K562 (cell line): ENCODE measurements around the gene SP100. TPM values are rescaled to one million over a fixed set of nuclear protein-coding genes. Genes with fewer than 3 reads are reported as not detected.

Experiments used
- ATAC-seq: fragments of 200-7000 bp; cut with Tn5 transposase; 3 replicates; pipeline ENCODE4 v1.9.1; 2020; ENCODE audit warnings: moderate library complexity
- BruUV-seq: library from RNA; stranded (reverse); fragments of 400-500 nt; replicated peaks from 2 replicates; lab custom pipeline; 2021; lab: Mats Ljungman, UMichigan
- CTCF ChIA-PET: fragments of 300-600 bp; formaldehyde crosslinking; extraction: SDS; loops from one replicate; lab custom pipeline; 2021; ENCODE audit warnings: low intra/inter-chr PET ratio; lab: Yijun Ruan, JAX
- POLR2A ChIA-PET: fragments of 300-600, 350-650 bp; sonication (Branson Sonifier 250); formaldehyde crosslinking; extraction: SDS; loops from one replicate; lab custom pipeline; 2021; ENCODE audit warnings: antibody characterized with exemption, inconsistent platforms; lab: Yijun Ruan, JAX
- DNase-seq, 4 experiments: peaks; one replicate each; pipeline versions ENCODE4 v3.0.0 to v3.0.0-alpha.2; 2011 to 2018; ENCODE audit warnings: low spot score in 3 of 4, mixed read lengths in 3 of 4; ENCODE audit errors: extremely low read depth in 1 of 4
- FAIRE-seq: peaks from 2 replicates; lab custom pipeline; 2011; peaks lifted over from hg19 to GRCh38; lab: Jason Lieb, UNC
- H2AFZ ChIP-seq: 2 replicates; pipeline ENCODE4 v1.6.0; 2011; ENCODE audit warnings: low read depth, low read length, control low read depth, inconsistent platforms
- H3K27ac ChIP-seq: fragments of 200-600 bp; 3 replicates; pipeline ENCODE4 v1.8.0; 2011; ENCODE audit warnings: low read depth, mild to moderate bottlenecking, control low read depth, inconsistent platforms, low read length, moderate library complexity, mixed read lengths; ENCODE audit errors: extremely low read depth
- H3K27me3 ChIP-seq, 2 experiments: fragments of 300-600 bp in 1 of 2; 2 replicates in 1 of 2; 3 replicates in 1 of 2; pipeline versions ENCODE4 v1.6.0 to v1.8.0; 2011; ENCODE audit warnings: inconsistent platforms in 2 of 2, low read length in 2 of 2, mild to moderate bottlenecking in 1 of 2, mixed read lengths in 1 of 2, moderate library complexity in 1 of 2; ENCODE audit not compliant: control insufficient read depth in 2 of 2, insufficient read depth in 2 of 2
- H3K36me3 ChIP-seq: fragments of 300-600 bp; 3 replicates; pipeline ENCODE4 v1.8.0; 2011; ENCODE audit warnings: mild to moderate bottlenecking, low read length, inconsistent platforms; ENCODE audit not compliant: control insufficient read depth, insufficient read depth
- H3K4me1 ChIP-seq, 2 experiments: fragments of 200-600 bp in 1 of 2; replicated peaks in 1 of 2; 2 replicates in 1 of 2; 3 replicates in 1 of 2; pipeline versions ENCODE4 v1.5.1 to v1.8.0; 2011; ENCODE audit warnings: inconsistent platforms in 2 of 2, low read length in 2 of 2, mild to moderate bottlenecking in 1 of 2, mixed read lengths in 1 of 2, moderate library complexity in 1 of 2; ENCODE audit not compliant: control insufficient read depth in 2 of 2, insufficient read depth in 2 of 2
- H3K4me2 ChIP-seq: 2 replicates; pipeline ENCODE4 v1.6.1; 2011; ENCODE audit warnings: low read length, control low read depth, inconsistent platforms, mixed read lengths; ENCODE audit not compliant: insufficient read depth
- H3K4me3 ChIP-seq: fragments of 200-600 bp; sonication (generic), shearing (Covaris generic); 2 replicates; pipeline ENCODE4 v1.5.1; 2016; ENCODE audit warnings: control low read depth, inconsistent platforms
- H3K79me2 ChIP-seq: fragments of 200-600 bp; 3 replicates; pipeline ENCODE4 v1.8.0; 2011; ENCODE audit warnings: low read length, inconsistent platforms; ENCODE audit not compliant: control insufficient read depth, insufficient read depth
- H3K9ac ChIP-seq, 2 experiments: 2 replicates each; pipeline versions ENCODE4 v1.6.0 to v1.6.1; 2011; ENCODE audit warnings: low read depth in 2 of 2, low read length in 2 of 2, control low read depth in 1 of 2, inconsistent platforms in 1 of 2, mild to moderate bottlenecking in 1 of 2, mixed read lengths in 1 of 2; ENCODE audit not compliant: insufficient read depth in 1 of 2
- H3K9me1 ChIP-seq: one replicate; pipeline ENCODE4 v1.6.0; 2011; ENCODE audit warnings: inconsistent platforms, mild to moderate bottlenecking, low read length, moderate library complexity; ENCODE audit not compliant: control insufficient read depth, insufficient read depth
- H3K9me3 ChIP-seq: replicated peaks from 2 replicates; pipeline ENCODE4 v1.5.1; 2011; ENCODE audit warnings: low read depth, low read length, inconsistent platforms; ENCODE audit not compliant: control insufficient read depth, insufficient read depth
- H4K20me1 ChIP-seq: replicated peaks from 2 replicates; pipeline ENCODE4 v1.6.1; 2011; ENCODE audit warnings: low read length, inconsistent platforms, mixed read lengths; ENCODE audit not compliant: control insufficient read depth, insufficient read depth
- CREB1 ChIP-seq, 2 experiments: sonication (generic) in 1 of 2; formaldehyde crosslinking in 1 of 2; IDR thresholded peaks; 2 replicates each; pipeline versions ENCODE4 v1.6.1 to v1.8.0; 2012 to 2022; ENCODE audit warnings: inconsistent platforms in 1 of 2, mild to moderate bottlenecking in 1 of 2, missing genetic modification reagents in 1 of 2, moderate library complexity in 1 of 2
- ELF1 ChIP-seq: fragments of 200-800 bp; sonication (Bioruptor generic); IDR thresholded peaks from 2 replicates; pipeline ENCODE4 v1.6.1; 2016; ENCODE audit warnings: missing genetic modification characterization, missing compliant biosample characterization
- ELF4 ChIP-seq: fragments of 450-650 bp; formaldehyde crosslinking; IDR thresholded peaks from 2 replicates; pipeline ENCODE4 v1.4.0; 2022; ENCODE audit warnings: missing genetic modification characterization
- FOS ChIP-seq: IDR thresholded peaks from 3 replicates; pipeline ENCODE4 v1.6.1; 2011; ENCODE audit not compliant: insufficient read length; ENCODE audit errors: extremely low read depth
- HNRNPL ChIP-seq: fragments of 200-400 bp; formaldehyde crosslinking; IDR thresholded peaks from 2 replicates; pipeline ENCODE4 v1.6.1; 2017; ENCODE audit warnings: low read depth, mild to moderate bottlenecking, low read length
- KLF16 ChIP-seq: IDR thresholded peaks from 2 replicates; pipeline ENCODE4 v1.6.1; 2016; ENCODE audit warnings: antibody characterized with exemption
- MEIS2 ChIP-seq: fragments of 450-650 bp; IDR thresholded peaks from 2 replicates; pipeline ENCODE4 v1.6.1; 2014; ENCODE audit warnings: mild to moderate bottlenecking; ENCODE audit not compliant: partially characterized antibody
- NFRKB ChIP-seq: fragments of 450-650 bp; IDR thresholded peaks from 2 replicates; pipeline ENCODE4 v1.6.1; 2016; ENCODE audit warnings: low read depth
- POU5F1 ChIP-seq: fragments of 150-350 bp; IDR thresholded peaks from 2 replicates; pipeline ENCODE4 v1.6.1; 2014; ENCODE audit warnings: borderline replicate concordance, low read length, low read depth, mild to moderate bottlenecking; ENCODE audit not compliant: partially characterized antibody
- RBM34 ChIP-seq: fragments of 200-400 bp; formaldehyde crosslinking; IDR thresholded peaks from 2 replicates; pipeline ENCODE4 v1.6.1; 2018; ENCODE audit warnings: low read length, borderline replicate concordance; ENCODE audit not compliant: insufficient read depth
- SLC30A9 ChIP-seq: fragments of 250-450 bp; sonication (Bioruptor Pico); IDR thresholded peaks from 2 replicates; pipeline ENCODE4 v1.8.0; 2022; ENCODE audit warnings: mild to moderate bottlenecking, moderate library complexity
- SMARCA4 ChIP-seq: fragments of 450-650 bp; IDR thresholded peaks from 2 replicates; pipeline ENCODE4 v1.6.1; 2016
- YY1 ChIP-seq, 3 experiments: IDR thresholded peaks; 2 replicates each; pipeline ENCODE4 v1.6.1; 2011; ENCODE audit warnings: low read length in 2 of 3, mild to moderate bottlenecking in 2 of 3, moderate library complexity in 2 of 3, borderline replicate concordance in 1 of 3, control low read depth in 1 of 3, low read depth in 1 of 3; ENCODE audit not compliant: insufficient read depth in 3 of 3, insufficient replicate concordance in 2 of 3, control insufficient read depth in 1 of 3, insufficient read length in 1 of 3; ENCODE audit errors: extremely low read depth in 1 of 3
- ZFP36 ChIP-seq: fragments of 150-350 bp; IDR thresholded peaks from 2 replicates; pipeline ENCODE4 v1.6.1; 2018; ENCODE audit warnings: low read length, low read depth; ENCODE audit not compliant: partially characterized antibody
- ZNF717 ChIP-seq: fragments of 250-450 bp; sonication (Bioruptor Pico); IDR thresholded peaks from 2 replicates; pipeline ENCODE4 v1.5.0; 2021
- ZNF778 ChIP-seq: fragments of 450-650 bp; formaldehyde crosslinking; IDR thresholded peaks from 2 replicates; pipeline ENCODE4 v1.4.0; 2020; ENCODE audit warnings: mild to moderate bottlenecking, moderate library complexity
- WGBS: fragments of 100-300 bp; shearing (Covaris generic); methylation state at CpG from one replicate; pipeline ENCODE4 v1.1.6; 2016; ENCODE audit warnings: low coverage, mixed read lengths; ENCODE audit not compliant: insufficient coverage; ENCODE audit errors: missing lambda C conversion rate; 5-methylcytosine and 5-hydroxymethylcytosine counted together
- in situ Hi-C: fragments of 300-500 bp; cut with MboI; formaldehyde crosslinking; loops from 4 replicates; pipeline ENCODE4 v1.15.0; 2018; ENCODE audit warnings: inconsistent platforms, mixed read lengths
- intact Hi-C: fragments of 100-400 bp; cut with micrococcal nuclease; formaldehyde crosslinking; loops from 2 replicates; pipeline ENCODE4 v1.14.2; 2022
- polyA plus RNA-seq, 8 experiments: library from polyadenylated mRNA; depleted of rRNA in 4 of 8; stranded (reverse) in 5 of 8; unstranded in 3 of 8; fragments of >200 nt; fragmentation: Nextera tagmentation in 2 of 8; fragmentation: Illumina TruSeq in 1 of 8; extraction: Ambion mirVana in 2 of 8; extraction: Trizol in 1 of 8; gene quantifications; 2 replicates each; pipeline versions ENCODE4 v1.2.1 to v1.2.3, GENCODE V29; 2011 to 2014; ENCODE audit warnings: inconsistent platforms in 1 of 8, missing spikeins in 1 of 8
- total RNA-seq, 7 experiments: library from RNA; depleted of rRNA in 6 of 7; stranded (reverse); fragments of >200 nt in 6 of 7; fragmentation: Illumina TruSeq in 2 of 7; extraction: Trizol in 2 of 7; gene quantifications; 2 replicates each; pipeline versions ENCODE4 v1.2.1 to v1.2.3, GENCODE V29; 2011 to 2021; ENCODE audit warnings: low replicate concordance in 1 of 7
- TF ChIP-seq, protein P1 (sequence below), 2 experiments: fragments of 450-650 bp; IDR thresholded peaks; 2 replicates each; pipeline ENCODE4 v1.6.1; 2016
- TF ChIP-seq, protein P2 (sequence below): fragments of 250-450 bp; sonication (Bioruptor Pico); IDR thresholded peaks from 2 replicates; pipeline ENCODE4 v1.5.0; 2021; ENCODE audit warnings: mild to moderate bottlenecking, borderline replicate concordance
- TF ChIP-seq, protein P3 (sequence below): IDR thresholded peaks from 2 replicates; pipeline ENCODE4 v1.6.1; 2016; ENCODE audit warnings: missing genetic modification characterization, missing compliant biosample characterization

Gene SP100
- total and polyA plus RNA-seq, 9 of the 15 experiments (the other 6 are each of a cell fraction or from before 2014, with no cell fraction given), result 19.2 to 39.2 (median 34.6) TPM

DNA sequence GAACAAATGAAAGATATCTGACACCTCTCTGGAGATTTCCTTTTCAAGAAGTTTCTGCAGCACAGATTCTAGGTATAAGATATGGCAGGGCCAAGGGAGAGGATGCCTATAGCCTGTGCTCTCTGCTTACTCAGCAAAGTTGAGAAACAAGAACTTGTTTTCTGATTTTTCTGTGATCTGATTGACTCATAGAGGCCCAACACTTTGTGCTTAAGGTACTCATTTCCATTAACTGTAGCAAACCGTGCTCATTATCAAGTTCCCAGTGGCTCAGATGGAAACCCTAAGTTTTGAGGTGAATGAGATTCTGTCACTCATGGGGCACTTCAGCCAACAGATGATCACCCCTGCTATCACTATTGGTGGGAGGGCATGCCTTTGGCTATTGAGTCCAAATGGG lies 124.3 kb downstream of the SP100 start:
- Histone ChIP-seq H3K27ac (no peak overlapping the region), H2AFZ (no peak overlapping the region), H3K4me1 (no peaks in the 10 kb centered on the region), H3K79me2 (no peaks in the 10 kb centered on the region), H3K4me2 (no peak overlapping the region), H3K36me3 (no peaks in the 10 kb centered on the region), H3K9me3 (no peaks in the 10 kb centered on the region), H4K20me1 (no peaks in the 10 kb centered on the region), H3K9me1 (no peaks in the 10 kb centered on the region)
- in situ Hi-C loops, result no loop called here
- DNase-seq, result no peak
- CTCF ChIA-PET, result no interaction called here
- no peak for FAIRE-seq
- POLR2A ChIA-PET, result no interaction called here
- no peak for ATAC-seq
- 0% methylated on average over 1 of the region's 1 CpG for WGBS
- BruUV-seq, result no TSS peak
- TF ChIP-seq, protein P1, sequence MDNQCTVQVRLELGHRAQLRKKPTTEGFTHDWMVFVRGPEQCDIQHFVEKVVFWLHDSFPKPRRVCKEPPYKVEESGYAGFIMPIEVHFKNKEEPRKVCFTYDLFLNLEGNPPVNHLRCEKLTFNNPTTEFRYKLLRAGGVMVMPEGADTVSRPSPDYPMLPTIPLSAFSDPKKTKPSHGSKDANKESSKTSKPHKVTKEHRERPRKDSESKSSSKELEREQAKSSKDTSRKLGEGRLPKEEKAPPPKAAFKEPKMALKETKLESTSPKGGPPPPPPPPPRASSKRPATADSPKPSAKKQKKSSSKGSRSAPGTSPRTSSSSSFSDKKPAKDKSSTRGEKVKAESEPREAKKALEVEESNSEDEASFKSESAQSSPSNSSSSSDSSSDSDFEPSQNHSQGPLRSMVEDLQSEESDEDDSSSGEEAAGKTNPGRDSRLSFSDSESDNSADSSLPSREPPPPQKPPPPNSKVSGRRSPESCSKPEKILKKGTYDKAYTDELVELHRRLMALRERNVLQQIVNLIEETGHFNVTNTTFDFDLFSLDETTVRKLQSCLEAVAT (IDR thresholded peaks at IDR 0.05), result no peak
- TF ChIP-seq ELF1 (tag) (no peak), ZNF778 (CRISPR knock-in tag) (no peak), CREB1 (IDR thresholded peaks at IDR 0.05) (no peak), CREB1 (CRISPR knock-in tag; IDR thresholded peaks at IDR 0.05) (no peak), KLF16 (no peak), ZFP36 (no peak), FOS (no peak), RBM34 (no peak), MEIS2 (no peak), POU5F1 (no peak), ZNF717 (no peak), ELF4 (CRISPR knock-in tag) (no peak), HNRNPL (no peak), SLC30A9 (CRISPR knock-in tag) (no peak), NFRKB (no peak), SMARCA4 (no peak), YY1 (IDR thresholded peaks at IDR 0.05; ENCODE audit: borderline replicate concordance in 1 of 3, control insufficient read depth in 1 of 3, extremely low read depth in 1 of 3, insufficient read depth in 3 of 3, insufficient read length in 1 of 3, insufficient replicate concordance in 2 of 3, low read depth in 1 of 3, low read length in 2 of 3) (no peak)
- TF ChIP-seq, protein P2, sequence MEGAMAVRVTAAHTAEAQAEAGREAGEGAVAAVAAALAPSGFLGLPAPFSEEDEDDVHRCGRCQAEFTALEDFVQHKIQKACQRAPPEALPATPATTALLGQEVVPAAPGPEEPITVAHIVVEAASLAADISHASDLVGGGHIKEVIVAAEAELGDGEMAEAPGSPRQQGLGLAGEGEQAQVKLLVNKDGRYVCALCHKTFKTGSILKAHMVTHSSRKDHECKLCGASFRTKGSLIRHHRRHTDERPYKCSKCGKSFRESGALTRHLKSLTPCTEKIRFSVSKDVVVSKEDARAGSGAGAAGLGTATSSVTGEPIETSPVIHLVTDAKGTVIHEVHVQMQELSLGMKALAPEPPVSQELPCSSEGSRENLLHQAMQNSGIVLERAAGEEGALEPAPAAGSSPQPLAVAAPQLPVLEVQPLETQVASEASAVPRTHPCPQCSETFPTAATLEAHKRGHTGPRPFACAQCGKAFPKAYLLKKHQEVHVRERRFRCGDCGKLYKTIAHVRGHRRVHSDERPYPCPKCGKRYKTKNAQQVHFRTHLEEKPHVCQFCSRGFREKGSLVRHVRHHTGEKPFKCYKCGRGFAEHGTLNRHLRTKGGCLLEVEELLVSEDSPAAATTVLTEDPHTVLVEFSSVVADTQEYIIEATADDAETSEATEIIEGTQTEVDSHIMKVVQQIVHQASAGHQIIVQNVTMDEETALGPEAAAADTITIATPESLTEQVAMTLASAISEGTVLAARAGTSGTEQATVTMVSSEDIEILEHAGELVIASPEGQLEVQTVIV (CRISPR knock-in tag), result no peak
- TF ChIP-seq, protein P3, sequence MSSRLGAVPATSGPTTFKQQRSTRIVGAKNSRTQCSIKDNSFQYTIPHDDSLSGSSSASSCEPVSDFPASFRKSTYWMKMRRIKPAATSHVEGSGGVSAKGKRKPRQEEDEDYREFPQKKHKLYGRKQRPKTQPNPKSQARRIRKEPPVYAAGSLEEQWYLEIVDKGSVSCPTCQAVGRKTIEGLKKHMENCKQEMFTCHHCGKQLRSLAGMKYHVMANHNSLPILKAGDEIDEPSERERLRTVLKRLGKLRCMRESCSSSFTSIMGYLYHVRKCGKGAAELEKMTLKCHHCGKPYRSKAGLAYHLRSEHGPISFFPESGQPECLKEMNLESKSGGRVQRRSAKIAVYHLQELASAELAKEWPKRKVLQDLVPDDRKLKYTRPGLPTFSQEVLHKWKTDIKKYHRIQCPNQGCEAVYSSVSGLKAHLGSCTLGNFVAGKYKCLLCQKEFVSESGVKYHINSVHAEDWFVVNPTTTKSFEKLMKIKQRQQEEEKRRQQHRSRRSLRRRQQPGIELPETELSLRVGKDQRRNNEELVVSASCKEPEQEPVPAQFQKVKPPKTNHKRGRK (tag), result no peak
- TF ChIP-seq, all 486 proteins: peak for 0
- intact Hi-C loops, result no loop called here
- H3K4me3 ChIP-seq, result no peak overlapping the region
- no peak overlapping the region for H3K9ac ChIP-seq
- H3K27me3 ChIP-seq, result peaks cover 0 to 6% of the 10 kb centered on the region in 2 experiments; a peak in 1 of 5 replicates
